Kidney epithelial cell (primary cell): ENCODE data around the gene PDZD7. TPM values are rescaled to one million over a fixed set of nuclear protein-coding genes. Genes with fewer than 3 reads are reported as not detected.

Experiments used
- DNase-seq: peaks from one replicate; pipeline ENCODE4 v3.0.0-alpha.2; 2010; ENCODE audit warnings: low read depth
- H3K27me3 ChIP-seq: 2 replicates; pipeline ENCODE4 v1.6.0; 2011; ENCODE audit warnings: low read length; ENCODE audit not compliant: control insufficient read depth, insufficient read depth
- H3K36me3 ChIP-seq: 2 replicates; pipeline ENCODE4 v1.5.1; 2011; ENCODE audit warnings: low read length; ENCODE audit not compliant: control insufficient read depth, insufficient read depth
- H3K4me3 ChIP-seq: 2 replicates; pipeline ENCODE4 v1.5.1; 2011; ENCODE audit warnings: low read depth, mild to moderate bottlenecking, control low read depth, low read length
- total RNA-seq: library from RNA; depleted of rRNA; stranded (reverse); fragments of >200 nt; gene quantifications from 2 replicates; pipeline ENCODE4 v1.2.3, GENCODE V29; 2015
- TF ChIP-seq, protein P1 (sequence below): IDR thresholded peaks from 2 replicates; pipeline ENCODE4 v1.5.1; 2011; ENCODE audit warnings: mild to moderate bottlenecking, moderate library complexity, low read length, control low read depth, inconsistent platforms; ENCODE audit not compliant: insufficient read depth, poor library complexity, severe bottlenecking

Gene PDZD7
- total RNA-seq, 1 donor from 2014 or later: 3.5 TPM

GRCh38 chr10:101063050-101063525, 32.2 kb upstream of the PDZD7 start:
- Histone ChIP-seq H3K4me3 (no peak overlapping the region), H3K36me3 (no peaks in the 10 kb centered on the region), H3K27me3 (peaks cover 3% of the 10 kb centered on the region)
- TF ChIP-seq, protein P1, sequence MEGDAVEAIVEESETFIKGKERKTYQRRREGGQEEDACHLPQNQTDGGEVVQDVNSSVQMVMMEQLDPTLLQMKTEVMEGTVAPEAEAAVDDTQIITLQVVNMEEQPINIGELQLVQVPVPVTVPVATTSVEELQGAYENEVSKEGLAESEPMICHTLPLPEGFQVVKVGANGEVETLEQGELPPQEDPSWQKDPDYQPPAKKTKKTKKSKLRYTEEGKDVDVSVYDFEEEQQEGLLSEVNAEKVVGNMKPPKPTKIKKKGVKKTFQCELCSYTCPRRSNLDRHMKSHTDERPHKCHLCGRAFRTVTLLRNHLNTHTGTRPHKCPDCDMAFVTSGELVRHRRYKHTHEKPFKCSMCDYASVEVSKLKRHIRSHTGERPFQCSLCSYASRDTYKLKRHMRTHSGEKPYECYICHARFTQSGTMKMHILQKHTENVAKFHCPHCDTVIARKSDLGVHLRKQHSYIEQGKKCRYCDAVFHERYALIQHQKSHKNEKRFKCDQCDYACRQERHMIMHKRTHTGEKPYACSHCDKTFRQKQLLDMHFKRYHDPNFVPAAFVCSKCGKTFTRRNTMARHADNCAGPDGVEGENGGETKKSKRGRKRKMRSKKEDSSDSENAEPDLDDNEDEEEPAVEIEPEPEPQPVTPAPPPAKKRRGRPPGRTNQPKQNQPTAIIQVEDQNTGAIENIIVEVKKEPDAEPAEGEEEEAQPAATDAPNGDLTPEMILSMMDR: no peak
- DNase-seq: no peak

GRCh38 chr10:101062232-101063049, 31.5 kb upstream of the PDZD7 start:
- TF ChIP-seq, protein P1: peak; percentile 18
- H3K27me3 ChIP-seq: peaks cover 3% of the 10 kb centered on the region
- peak overlapping the region; percentile 30 for H3K4me3 ChIP-seq
- DNase-seq: no peak
- H3K36me3 ChIP-seq: no peaks in the 10 kb centered on the region

GRCh38 chr10:101061624-101062231, 30.8 kb upstream of the PDZD7 start, which contains the start of gene KAZALD1:
TSS of gene KAZALD1 (plus strand) at chr10:101061989. CDS start at chr10:101062593, 604 bp downstream.
- H3K4me3 ChIP-seq: peak within 1 kb of the TSS; percentile 99
- H3K27me3 ChIP-seq: peaks cover 3% of the 10 kb centered on the region
- TF ChIP-seq, protein P1: no peak
- DNase-seq: no peak
- no peaks in the 10 kb centered on the region for H3K36me3 ChIP-seq

DNA sequence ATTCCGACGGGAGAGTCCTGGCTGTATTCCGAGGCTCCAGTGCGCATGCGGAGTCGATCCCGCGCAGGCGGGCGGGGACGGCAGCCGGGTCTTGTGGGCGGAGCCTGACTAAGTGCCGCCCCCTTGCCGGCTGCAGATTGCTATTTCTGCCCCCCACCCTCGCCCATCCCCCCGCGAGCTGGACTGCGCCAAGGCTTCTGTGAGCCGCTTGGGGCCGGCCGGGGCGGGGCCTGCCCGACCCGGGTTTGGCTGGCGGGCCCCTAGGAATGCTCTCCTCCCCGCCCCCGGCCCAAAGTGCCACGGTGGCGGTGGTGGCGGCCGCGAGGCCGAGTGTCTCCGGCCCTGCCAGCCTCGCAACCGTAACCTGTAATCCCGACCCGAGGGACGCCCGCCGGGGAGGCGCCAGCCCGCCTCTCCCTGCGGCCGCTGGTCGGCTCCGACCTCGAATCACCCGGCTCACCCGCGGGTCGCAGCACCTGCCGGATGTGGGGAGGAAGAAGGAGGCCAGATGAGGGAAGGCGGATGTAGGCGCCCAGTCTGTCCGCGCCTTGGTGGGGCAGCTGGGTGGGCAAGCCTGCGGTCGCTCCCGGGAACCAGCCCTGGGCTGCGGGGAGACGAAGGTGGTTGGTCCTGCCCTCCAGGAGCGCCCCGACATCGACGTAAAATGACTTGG, 30.2 kb upstream of the PDZD7 start:
- Histone ChIP-seq H3K36me3 (no peaks in the 10 kb centered on the region), H3K27me3 (peaks cover 3% of the 10 kb centered on the region), H3K4me3 (peak overlapping the region; percentile 99)
- no peak for DNase-seq
- TF ChIP-seq, protein P1: no peak

DNA sequence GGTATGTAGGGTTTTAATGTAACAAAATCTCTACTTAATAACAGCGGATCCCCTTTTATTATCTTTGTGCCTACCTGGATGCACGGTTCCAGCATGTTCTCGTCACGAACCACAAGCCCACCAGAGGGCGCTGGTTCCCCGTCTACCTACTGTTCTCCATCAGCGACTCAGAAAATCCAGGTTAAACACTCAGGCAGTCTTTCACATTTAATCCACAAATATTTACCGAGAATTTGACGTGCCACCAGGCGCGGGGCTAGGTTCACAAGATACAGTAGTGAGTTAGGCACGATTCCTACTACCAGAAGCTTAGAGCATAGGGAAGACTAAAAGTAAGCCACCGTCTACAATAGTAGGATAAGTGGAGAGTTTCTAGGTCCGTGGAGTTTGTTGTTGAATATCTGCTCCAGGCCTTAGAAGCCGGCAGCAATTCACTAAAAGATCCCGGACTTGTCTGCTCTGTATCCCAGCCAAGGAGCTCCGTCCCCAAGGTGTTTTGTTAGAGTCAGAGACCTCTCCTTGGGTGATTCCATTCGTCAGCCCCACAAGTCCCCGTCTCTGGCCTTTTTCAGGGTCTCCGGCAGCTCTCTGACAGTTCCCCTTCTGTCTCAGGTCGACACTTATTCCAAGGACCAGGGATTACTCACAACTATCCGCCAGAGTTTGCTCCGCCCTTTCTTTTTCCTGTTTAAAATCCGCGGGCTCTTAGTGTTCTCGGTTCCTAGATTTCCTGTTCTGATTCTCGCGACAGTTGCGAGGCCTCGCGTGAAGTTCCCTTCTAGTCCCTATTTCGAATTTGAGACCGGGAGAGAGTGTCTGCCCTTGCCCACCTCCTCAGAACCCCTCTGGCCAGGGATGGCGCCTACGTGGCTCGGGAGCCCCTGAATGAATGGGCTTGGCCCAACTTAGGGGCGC, 29.4 kb upstream of the PDZD7 start:
- peak overlapping the region; percentile 99 for H3K4me3 ChIP-seq
- peaks cover 3% of the 10 kb centered on the region for H3K27me3 ChIP-seq
- DNase-seq: no peak
- TF ChIP-seq, protein P1: peak; percentile 92
- H3K36me3 ChIP-seq: no peaks in the 10 kb centered on the region
